Calu3 (cell line): Measurements from ENCODE around the gene IL1F10. TPM values are rescaled to one million over a fixed set of nuclear protein-coding genes. Genes with fewer than 3 reads are reported as not detected.

Experiments
- BruUV-seq: library from RNA; stranded (reverse); fragments of 400-500 nt; replicated peaks from 2 replicates; lab custom pipeline; 2021; lab: Mats Ljungman, UMichigan
- CTCF ChIA-PET: fragments of 300-600 bp; sonication (Branson Sonifier 250); formaldehyde crosslinking; loops from one replicate; lab custom pipeline; 2022; ENCODE audit warnings: antibody characterized with exemption; lab: Charles Lee
- DNase-seq: peaks from one replicate; pipeline ENCODE4 v3.0.0; 2022
- H3K27ac Mint-ChIP-seq: one replicate; pipeline ENCODE4 v1.8.0; 2022; ENCODE audit warnings: mixed read lengths; ENCODE audit not compliant: unreplicated experiment
- H3K27me3 Mint-ChIP-seq: one replicate; pipeline ENCODE4 v1.8.0; 2022; ENCODE audit warnings: mixed read lengths; ENCODE audit not compliant: unreplicated experiment
- H3K36me3 Mint-ChIP-seq: one replicate; pipeline ENCODE4 v1.8.0; 2022; ENCODE audit warnings: mild to moderate bottlenecking, moderate library complexity, mixed read lengths; ENCODE audit not compliant: insufficient read depth, unreplicated experiment
- H3K4me1 Mint-ChIP-seq: one replicate; pipeline ENCODE4 v1.8.0; 2022; ENCODE audit warnings: mild to moderate bottlenecking, low read depth, mixed read lengths; ENCODE audit not compliant: unreplicated experiment
- H3K4me3 Mint-ChIP-seq: one replicate; pipeline ENCODE4 v1.8.0; 2022; ENCODE audit warnings: mild to moderate bottlenecking, low read depth, moderate library complexity, mixed read lengths; ENCODE audit not compliant: unreplicated experiment
- H3K9me3 Mint-ChIP-seq: one replicate; pipeline ENCODE4 v1.8.0; 2022; ENCODE audit warnings: low read depth, mixed read lengths; ENCODE audit not compliant: unreplicated experiment
- intact Hi-C: fragments of 100-400 bp; cut with micrococcal nuclease; formaldehyde crosslinking; loops from one replicate; pipeline ENCODE4 v1.10.0; 2022; ENCODE audit not compliant: unreplicated experiment
- total RNA-seq: library from RNA; stranded (reverse); gene quantifications from 2 replicates; pipeline ENCODE4 v1.2.3, GENCODE V29; 2022
- TF ChIP-seq, protein P1 (sequence below): fragments of 200-600 bp; IDR thresholded peaks from one replicate; pipeline ENCODE4 v1.8.0; 2022; ENCODE audit warnings: antibody characterized with exemption; ENCODE audit not compliant: unreplicated experiment

IL1F10 gene
- total RNA-seq, 1 experiment from 2014 or later: not detected

- no TSS peak for BruUV-seq
- TF ChIP-seq, protein P1, sequence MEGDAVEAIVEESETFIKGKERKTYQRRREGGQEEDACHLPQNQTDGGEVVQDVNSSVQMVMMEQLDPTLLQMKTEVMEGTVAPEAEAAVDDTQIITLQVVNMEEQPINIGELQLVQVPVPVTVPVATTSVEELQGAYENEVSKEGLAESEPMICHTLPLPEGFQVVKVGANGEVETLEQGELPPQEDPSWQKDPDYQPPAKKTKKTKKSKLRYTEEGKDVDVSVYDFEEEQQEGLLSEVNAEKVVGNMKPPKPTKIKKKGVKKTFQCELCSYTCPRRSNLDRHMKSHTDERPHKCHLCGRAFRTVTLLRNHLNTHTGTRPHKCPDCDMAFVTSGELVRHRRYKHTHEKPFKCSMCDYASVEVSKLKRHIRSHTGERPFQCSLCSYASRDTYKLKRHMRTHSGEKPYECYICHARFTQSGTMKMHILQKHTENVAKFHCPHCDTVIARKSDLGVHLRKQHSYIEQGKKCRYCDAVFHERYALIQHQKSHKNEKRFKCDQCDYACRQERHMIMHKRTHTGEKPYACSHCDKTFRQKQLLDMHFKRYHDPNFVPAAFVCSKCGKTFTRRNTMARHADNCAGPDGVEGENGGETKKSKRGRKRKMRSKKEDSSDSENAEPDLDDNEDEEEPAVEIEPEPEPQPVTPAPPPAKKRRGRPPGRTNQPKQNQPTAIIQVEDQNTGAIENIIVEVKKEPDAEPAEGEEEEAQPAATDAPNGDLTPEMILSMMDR: no peak
- H3K27me3 Mint-ChIP-seq: no peaks in the 10 kb centered on the region
Measured at GRCh38 chr2:113060796-113061195, 7.0 kb upstream of the IL1F10 start.

DNA sequence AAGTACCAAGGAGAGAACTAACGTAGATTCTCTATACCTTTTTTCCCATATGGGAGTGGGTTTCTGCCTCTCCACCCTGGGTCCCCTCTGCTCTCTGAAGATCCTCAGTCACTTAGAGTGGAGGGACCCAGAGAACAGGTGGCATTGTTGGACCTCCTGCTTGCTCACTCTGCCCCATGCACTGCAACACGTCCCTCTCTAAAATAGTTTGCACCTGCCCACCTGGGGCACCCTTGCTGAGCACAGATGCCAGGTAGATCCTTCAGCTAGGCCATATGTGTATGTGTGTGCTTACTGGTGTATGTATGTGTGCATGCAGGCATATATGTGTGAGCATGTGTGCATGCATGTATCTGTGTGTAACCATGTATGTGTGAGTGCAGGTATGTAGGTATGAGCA, 6.5 kb upstream of the IL1F10 start:
- no TSS peak for BruUV-seq
- H3K27me3 Mint-ChIP-seq: no peaks in the 10 kb centered on the region
- H3K9me3 Mint-ChIP-seq: peaks cover 9% of the 10 kb centered on the region
- no peaks in the 10 kb centered on the region for H3K36me3 Mint-ChIP-seq
- DNase-seq: no peak
- TF ChIP-seq, protein P1: no peak
- peaks cover 12% of the 10 kb centered on the region for H3K4me1 Mint-ChIP-seq
- intact Hi-C loops: no loop called here
- CTCF ChIA-PET: no interaction called here
- H3K27ac Mint-ChIP-seq: no peak overlapping the region
- H3K4me3 Mint-ChIP-seq: no peak overlapping the region

More at GRCh38 chr2:113060796-113061195, 7.0 kb upstream of the IL1F10 start:
- Mint-ChIP-seq H3K9me3 (peaks cover 9% of the 10 kb centered on the region), H3K27ac (no peak overlapping the region), H3K36me3 (no peaks in the 10 kb centered on the region), H3K4me3 (no peak overlapping the region), H3K4me1 (peaks cover 12% of the 10 kb centered on the region)
- intact Hi-C loops: no loop called here
- CTCF ChIA-PET: no interaction called here
- no peak for DNase-seq

DNA sequence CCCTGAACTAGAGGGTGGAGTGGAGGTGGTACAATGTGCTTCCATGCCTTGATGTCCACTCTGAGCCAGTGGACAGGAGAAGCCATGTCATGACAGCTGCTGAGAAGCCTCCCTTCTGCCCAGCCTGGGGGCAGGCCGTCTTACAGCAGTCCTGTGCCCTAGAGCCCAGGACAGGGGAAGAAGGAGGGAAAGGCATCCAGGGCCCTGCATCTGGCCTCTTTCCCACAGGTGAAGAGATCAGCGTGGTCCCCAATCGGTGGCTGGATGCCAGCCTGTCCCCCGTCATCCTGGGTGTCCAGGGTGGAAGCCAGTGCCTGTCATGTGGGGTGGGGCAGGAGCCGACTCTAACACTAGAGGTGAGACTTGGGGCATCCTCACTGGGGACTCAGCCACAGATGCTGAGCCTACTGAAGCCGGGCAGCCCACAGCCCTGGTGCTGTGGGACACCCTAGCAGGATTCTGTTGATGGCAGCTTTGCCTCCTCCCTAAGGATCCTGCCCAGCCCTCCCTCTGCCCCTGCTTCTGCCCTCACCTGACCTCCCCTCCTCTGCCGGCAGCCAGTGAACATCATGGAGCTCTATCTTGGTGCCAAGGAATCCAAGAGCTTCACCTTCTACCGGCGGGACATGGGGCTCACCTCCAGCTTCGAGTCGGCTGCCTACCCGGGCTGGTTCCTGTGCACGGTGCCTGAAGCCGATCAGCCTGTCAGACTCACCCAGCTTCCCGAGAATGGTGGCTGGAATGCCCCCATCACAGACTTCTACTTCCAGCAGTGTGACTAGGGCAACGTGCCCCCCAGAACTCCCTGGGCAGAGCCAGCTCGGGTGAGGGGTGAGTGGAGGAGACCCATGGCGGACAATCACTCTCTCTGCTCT, 5.6 kb upstream of the IL1F10 start:
- Mint-ChIP-seq H3K4me3 (no peak overlapping the region), H3K4me1 (peaks cover 12% of the 10 kb centered on the region), H3K27me3 (no peaks in the 10 kb centered on the region), H3K9me3 (peaks cover 7% of the 10 kb centered on the region), H3K36me3 (no peaks in the 10 kb centered on the region), H3K27ac (no peak overlapping the region)
- CTCF ChIA-PET: interaction anchor here (0.7 kb wide), 1 partner anchor 465 kb away, joined by 3 read pairs; no protein-coding TSS in a partner anchor
- DNase-seq: no peak
- TF ChIP-seq, protein P1: no peak
- intact Hi-C loops: no loop called here
- BruUV-seq: no TSS peak

DNA sequence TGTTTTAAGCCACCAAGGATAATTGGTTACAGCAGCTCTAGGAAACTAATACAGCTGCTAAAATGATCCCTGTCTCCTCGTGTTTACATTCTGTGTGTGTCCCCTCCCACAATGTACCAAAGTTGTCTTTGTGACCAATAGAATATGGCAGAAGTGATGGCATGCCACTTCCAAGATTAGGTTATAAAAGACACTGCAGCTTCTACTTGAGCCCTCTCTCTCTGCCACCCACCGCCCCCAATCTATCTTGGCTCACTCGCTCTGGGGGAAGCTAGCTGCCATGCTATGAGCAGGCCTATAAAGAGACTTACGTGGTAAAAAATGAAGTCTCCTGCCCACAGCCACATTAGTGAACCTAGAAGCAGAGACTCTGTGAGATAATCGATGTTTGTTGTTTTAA, 3.5 kb upstream of the IL1F10 start:
- Mint-ChIP-seq H3K27me3 (no peaks in the 10 kb centered on the region), H3K9me3 (peaks cover 11% of the 10 kb centered on the region), H3K4me1 (peaks cover 20% of the 10 kb centered on the region), H3K27ac (no peak overlapping the region), H3K4me3 (no peak overlapping the region), H3K36me3 (peaks cover 9% of the 10 kb centered on the region)
- DNase-seq: no peak
- intact Hi-C loops: no loop called here
- BruUV-seq: no TSS peak
- CTCF ChIA-PET: no interaction called here
- TF ChIP-seq, protein P1: no peak
